B cell (primary cell): Measurements from ENCODE around the gene MAN1A1.

Experiments
- CTCF ChIP-seq: fragments of 200-600 bp; IDR thresholded peaks from one replicate; pipeline ENCODE4 v1.8.0; 2022; ENCODE audit warnings: antibody characterized with exemption, mild to moderate bottlenecking
- EZH2 ChIP-seq: IDR thresholded peaks from 2 replicates; pipeline ENCODE4 v1.6.1; 2012; ENCODE audit warnings: borderline replicate concordance, low read depth, mild to moderate bottlenecking, moderate library complexity, low read length; ENCODE audit not compliant: insufficient read depth, poor library complexity, severe bottlenecking

- no peak for TF ChIP-seq CTCF
- no peak for TF ChIP-seq EZH2
Measured at GRCh38 chr6:119343167-119343566, 6.4 kb downstream of the MAN1A1 start.
